Ascending aorta (tissue), 2 donors: ENCODE results near the gene CNOT2. TPM values are rescaled to one million over a fixed set of nuclear protein-coding genes. Genes with fewer than 3 reads are reported as not detected.
"Not testable (repeated sequence)": the region's sequence is repeated elsewhere in the genome, so short reads cannot be mapped to it uniquely, and the experiment has no call there.

Experiments used
- DNase-seq, 2 donors: peaks; one replicate each; pipeline ENCODE4 v3.0.0-alpha.2; 2019; ENCODE audit warnings: low spot score in 2 of 2
- H3K27ac ChIP-seq, 2 donors: fragments of 200-600 bp; sonication (generic); one replicate each; pipeline ENCODE4 v1.5.1; 2016 to 2017; ENCODE audit warnings: mild to moderate bottlenecking in 1 of 2
- H3K27me3 ChIP-seq: fragments of 200-600 bp; sonication (generic); one replicate; pipeline ENCODE4 v1.5.1; 2017
- H3K36me3 ChIP-seq, 2 donors: fragments of 200-600 bp; sonication (generic); one replicate each; pipeline ENCODE4 v1.5.1; 2016
- H3K4me1 ChIP-seq, 2 donors: fragments of 200-600 bp; sonication (generic); one replicate each; pipeline ENCODE4 v1.5.1; 2016 to 2017; ENCODE audit warnings: mild to moderate bottlenecking in 1 of 2
- H3K4me3 ChIP-seq, 2 donors: fragments of 200-600 bp; sonication (generic); one replicate each; pipeline ENCODE4 v1.5.1; 2016 to 2017; ENCODE audit warnings: mild to moderate bottlenecking in 1 of 2
- H3K9me3 ChIP-seq, 2 donors: fragments of 200-600 bp; sonication (generic); one replicate each; pipeline ENCODE4 v1.5.1; 2016
- intact Hi-C: fragments of 100-400 bp; cut with DNase I; formaldehyde crosslinking; loops from one replicate; pipeline ENCODE4 v1.15.1; 2023
- total RNA-seq: library from RNA; depleted of rRNA; stranded (reverse); fragments of >200 nt; gene quantifications from one replicate; pipeline ENCODE4 v1.1.0, GENCODE V29; 2016
- TF ChIP-seq, protein P1 (sequence below), 3 experiments: fragments of 200-600 bp in 2 of 3; fragments of 450-650 bp in 1 of 3; sonication (generic) in 2 of 3; IDR thresholded peaks; one replicate each; pipeline ENCODE4 v1.5.1; 2016 to 2019; ENCODE audit warnings: antibody characterized with exemption in 3 of 3, mild to moderate bottlenecking in 1 of 3, moderate library complexity in 1 of 3

Gene CNOT2
- total RNA-seq, 1 donor from 2014 or later = 71.7 TPM

DNA sequence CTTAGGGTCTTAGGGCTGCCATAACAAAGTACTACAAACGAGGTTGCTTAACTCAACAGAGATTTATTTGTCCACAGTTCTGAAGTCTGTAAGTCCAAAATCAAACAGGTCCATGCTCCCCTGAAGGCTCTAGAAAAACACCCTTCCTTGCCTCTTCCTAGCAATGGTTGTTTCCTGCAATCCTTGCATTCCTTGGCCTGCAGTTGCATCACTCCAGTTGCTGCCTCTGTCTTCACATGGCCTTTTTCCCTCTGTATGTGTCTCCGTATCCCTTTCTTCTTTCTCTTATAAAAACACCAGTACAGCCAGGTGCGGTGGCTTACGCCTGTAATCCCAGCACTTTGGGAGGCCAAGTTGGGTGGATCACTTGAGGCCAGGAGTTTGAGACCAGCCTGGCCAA is 140.3 kb downstream of the CNOT2 start:
- Histone ChIP-seq H3K4me3 (no peak overlapping the region), H3K36me3 (no peaks in the 10 kb centered on the region), H3K9me3 (peaks cover 0 to 4% of the 10 kb centered on the region in 2 donors), H3K4me1 (no peaks in the 10 kb centered on the region), H3K27ac (no peak overlapping the region), H3K27me3 (no peaks in the 10 kb centered on the region)
- no peak for DNase-seq
- intact Hi-C loops = no loop called here
- TF ChIP-seq, protein P1, sequence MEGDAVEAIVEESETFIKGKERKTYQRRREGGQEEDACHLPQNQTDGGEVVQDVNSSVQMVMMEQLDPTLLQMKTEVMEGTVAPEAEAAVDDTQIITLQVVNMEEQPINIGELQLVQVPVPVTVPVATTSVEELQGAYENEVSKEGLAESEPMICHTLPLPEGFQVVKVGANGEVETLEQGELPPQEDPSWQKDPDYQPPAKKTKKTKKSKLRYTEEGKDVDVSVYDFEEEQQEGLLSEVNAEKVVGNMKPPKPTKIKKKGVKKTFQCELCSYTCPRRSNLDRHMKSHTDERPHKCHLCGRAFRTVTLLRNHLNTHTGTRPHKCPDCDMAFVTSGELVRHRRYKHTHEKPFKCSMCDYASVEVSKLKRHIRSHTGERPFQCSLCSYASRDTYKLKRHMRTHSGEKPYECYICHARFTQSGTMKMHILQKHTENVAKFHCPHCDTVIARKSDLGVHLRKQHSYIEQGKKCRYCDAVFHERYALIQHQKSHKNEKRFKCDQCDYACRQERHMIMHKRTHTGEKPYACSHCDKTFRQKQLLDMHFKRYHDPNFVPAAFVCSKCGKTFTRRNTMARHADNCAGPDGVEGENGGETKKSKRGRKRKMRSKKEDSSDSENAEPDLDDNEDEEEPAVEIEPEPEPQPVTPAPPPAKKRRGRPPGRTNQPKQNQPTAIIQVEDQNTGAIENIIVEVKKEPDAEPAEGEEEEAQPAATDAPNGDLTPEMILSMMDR (IDR thresholded peaks at IDR 0.05) = no peak

- Histone ChIP-seq H3K36me3 (no peaks in the 10 kb centered on the region), H3K9me3 (peaks cover 0 to under 1% of the 10 kb centered on the region in 2 donors), H3K27me3 (no peaks in the 10 kb centered on the region), H3K4me1 (no peaks in the 10 kb centered on the region), H3K4me3 (no peak overlapping the region), H3K27ac (no peak overlapping the region)
- DNase-seq = no peak
- intact Hi-C loops = no loop called here
- TF ChIP-seq, protein P1 (IDR thresholded peaks at IDR 0.05) = no peak
These were observed 140.7 kb downstream of the CNOT2 start for GRCh38 chr12:70383886-70384285.

- H3K27ac ChIP-seq = no peak overlapping the region
- no peak for DNase-seq
- H3K9me3 ChIP-seq = no peaks in the 10 kb centered on the region
- no peaks in the 10 kb centered on the region for H3K36me3 ChIP-seq
- TF ChIP-seq, protein P1 (IDR thresholded peaks at IDR 0.05) = no peak
- no peaks in the 10 kb centered on the region for H3K27me3 ChIP-seq
- no peak overlapping the region for H3K4me3 ChIP-seq
- H3K4me1 ChIP-seq = no peaks in the 10 kb centered on the region
- intact Hi-C loops = no loop called here
These were observed 143.5 kb downstream of the CNOT2 start for GRCh38 chr12:70386771-70387170.

- no peaks in the 10 kb centered on the region for H3K4me1 ChIP-seq
- TF ChIP-seq, protein P1 (IDR thresholded peaks at IDR 0.05) = no peak
- H3K9me3 ChIP-seq = no peaks in the 10 kb centered on the region
- H3K4me3 ChIP-seq = no peak overlapping the region
- DNase-seq = no peak
- no peaks in the 10 kb centered on the region for H3K27me3 ChIP-seq
- H3K36me3 ChIP-seq = no peaks in the 10 kb centered on the region
- no peak overlapping the region for H3K27ac ChIP-seq
- intact Hi-C loops = no loop called here
These were observed 146.4 kb downstream of the CNOT2 start for GRCh38 chr12:70389678-70390077.

DNA sequence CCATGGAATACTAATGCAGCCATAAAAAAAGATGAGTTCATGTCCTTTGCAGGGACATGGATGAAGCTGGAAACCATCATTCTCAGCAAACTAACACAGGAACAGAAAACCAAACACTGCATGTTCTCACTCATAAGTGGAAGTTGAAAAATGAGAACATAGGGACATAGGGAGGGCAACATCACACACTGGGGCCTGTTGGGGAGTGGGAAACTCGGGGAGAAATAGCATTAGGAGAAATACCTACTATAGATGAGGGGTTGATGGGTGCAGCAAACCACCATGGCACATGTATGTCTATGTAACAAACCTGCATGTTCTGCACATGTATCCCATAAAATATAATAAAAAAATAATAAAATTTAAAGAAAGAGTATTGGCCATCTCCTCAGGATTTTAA is 149.4 kb downstream of the CNOT2 start:
- H3K36me3 ChIP-seq, intact Hi-C loops, H3K27ac ChIP-seq: not testable (repeated sequence)

GRCh38 chr12:70393787-70394499 is 150.7 kb downstream of the CNOT2 start:
- no peak overlapping the region for H3K4me3 ChIP-seq
- TF ChIP-seq, protein P1 (IDR thresholded peaks at IDR 0.05) = no peak
- intact Hi-C loops = no loop called here
- no peak overlapping the region for H3K27ac ChIP-seq
- no peak for DNase-seq
- H3K9me3 ChIP-seq = no peaks in the 10 kb centered on the region
- no peaks in the 10 kb centered on the region for H3K36me3 ChIP-seq
- no peaks in the 10 kb centered on the region for H3K4me1 ChIP-seq
- no peaks in the 10 kb centered on the region for H3K27me3 ChIP-seq

More for the DNA sequence above, 149.4 kb downstream of the CNOT2 start:
- H3K9me3 ChIP-seq, H3K27me3 ChIP-seq, H3K4me1 ChIP-seq, DNase-seq, H3K4me3 ChIP-seq: not testable (repeated sequence)
